Motor neuron (in vitro differentiated cells): ENCODE measurements around the gene CYTH2. TPM values are rescaled to one million over a fixed set of nuclear protein-coding genes. Genes with fewer than 3 reads are reported as not detected.

ENCODE experiments used
- ATAC-seq, 8 experiments: fragments of 200-7000 bp; cut with Tn5 transposase; replicated peaks in 6 of 8; 2 replicates each; pipeline ENCODE4 v1.8.0; 2021; ENCODE audit warnings: mild to moderate bottlenecking in 8 of 8, moderate library complexity in 8 of 8
- H3K27ac ChIP-seq, 2 donors: fragments of 250-450 bp; sonication (Bioruptor Pico); 2 replicates each; pipeline ENCODE4 v1.9.0; 2021; ENCODE audit warnings: antibody characterized with exemption in 2 of 2, mild to moderate bottlenecking in 2 of 2, moderate library complexity in 1 of 2
- H3K4me1 ChIP-seq, 2 donors: fragments of 250-450 bp; sonication (Bioruptor Pico); replicated peaks in 1 of 2; 2 replicates each; pipeline ENCODE4 v1.6.1; 2021; ENCODE audit warnings: antibody characterized with exemption in 2 of 2, mild to moderate bottlenecking in 2 of 2, moderate library complexity in 1 of 2
- H3K4me3 ChIP-seq, 5 donors: fragments of 250-450 bp; sonication (Bioruptor Pico); 2 replicates each; pipeline ENCODE4 v1.9.0; 2021; ENCODE audit warnings: antibody characterized with exemption in 5 of 5, mild to moderate bottlenecking in 5 of 5, moderate library complexity in 4 of 5
- WGBS, 10 experiments: fragments of 450-650 bp; shearing (Covaris generic); methylation state at CpG; one replicate each; pipeline ENCODE4 v1.0.0; 2022; 5-methylcytosine and 5-hydroxymethylcytosine counted together
- in situ Hi-C, 9 experiments: fragments of 400-800 bp; cut with MboI; loops; one replicate each; pipeline ENCODE4 v1.15.0; 2021; ENCODE audit warnings: low sequenced_read_pairs in 9 of 9, low pct_unique_long_range_greater_than_20kb in 2 of 9; ENCODE audit not compliant: unreplicated experiment in 9 of 9
- total RNA-seq, 8 experiments: library from RNA; unstranded; fragments of 300-600 nt; gene quantifications; 2 replicates each; pipeline versions ENCODE4 v1.2.3 to v1.2.4, GENCODE V29; 2022

CYTH2 gene
- total RNA-seq, 8 experiments from 2014 or later = 17.3 to 84.5 (median 39.3) TPM

DNA sequence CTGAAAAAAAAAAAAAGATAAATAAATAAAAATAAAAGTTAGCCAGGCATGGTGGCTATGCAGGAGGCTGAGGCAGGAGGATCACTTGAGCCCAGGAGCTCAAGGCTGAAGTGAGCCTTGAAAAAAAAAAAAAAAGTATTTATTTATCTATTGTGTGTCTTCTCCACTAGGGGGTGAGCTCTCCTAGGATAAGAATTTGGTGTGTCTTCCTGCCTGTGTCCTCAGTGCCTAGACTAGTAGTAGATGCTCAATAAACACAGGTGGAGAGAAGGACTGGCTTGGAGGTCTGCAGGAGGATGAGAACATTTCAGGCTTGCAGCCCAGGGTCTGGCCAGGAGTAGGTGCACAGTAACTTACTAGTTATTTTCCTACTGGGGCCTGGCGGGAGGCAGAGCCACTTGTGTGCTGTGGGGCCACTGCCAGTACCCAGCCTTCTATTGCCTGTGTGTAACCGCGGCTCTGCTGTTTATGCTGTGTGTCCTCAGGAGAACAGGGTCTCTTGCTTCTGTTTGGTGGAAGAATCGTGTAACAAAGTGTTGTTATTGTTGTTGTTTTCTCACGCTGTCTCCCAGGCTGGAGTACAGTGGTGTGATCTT lies 37.1 kb downstream of the CYTH2 start:
- peak in 2 of 8 experiments; percentile 48 to 69 for ATAC-seq
- Histone ChIP-seq H3K4me1 (peaks cover 5 to 6% of the 10 kb centered on the region in 2 donors), H3K27ac (no peak overlapping the region), H3K4me3 (no peak overlapping the region)
- in situ Hi-C loops = loop anchor here in 1 of 9 experiments (10.0 kb wide), 1 partner anchor 79 kb away; no protein-coding TSS in a partner anchor
- WGBS, 10 experiments = 87 to 93% (median 91%) methylated on average over 3 to 5 of the region's 5 CpGs; no CpG with 5 or more reads in 6 of the 10 experiments

GRCh38 chr19:48507911-48508439 lies 38.8 kb downstream of the CYTH2 start:
- ATAC-seq = no peak
- no peak overlapping the region for H3K4me3 ChIP-seq
- in situ Hi-C loops = loop anchor here in 1 of 9 experiments (10.0 kb wide), 1 partner anchor 77 kb away; no protein-coding TSS in a partner anchor
- peaks cover 6 to 14% of the 10 kb centered on the region in 2 donors for H3K4me1 ChIP-seq
- WGBS, 10 experiments = 0 to 97% (median 85%) methylated on average over 1 to 6 of the region's 7 CpGs; no CpG with 5 or more reads in 5 of the 10 experiments
- no peak overlapping the region for H3K27ac ChIP-seq

GRCh38 chr19:48508729-48509411 lies 39.7 kb downstream of the CYTH2 start:
- H3K4me1 ChIP-seq = peaks cover 6 to 14% of the 10 kb centered on the region in 2 donors
- in situ Hi-C loops = loop anchor here in 1 of 9 experiments (10.0 kb wide), 1 partner anchor 76 kb away; no protein-coding TSS in a partner anchor
- ATAC-seq = no peak
- no peak overlapping the region for H3K4me3 ChIP-seq
- 95% methylated on average over 4 of the region's 32 CpGs; no CpG with 5 or more reads in 9 of the 10 experiments for WGBS, 10 experiments
- H3K27ac ChIP-seq = no peak overlapping the region

- no peak for ATAC-seq
- H3K4me3 ChIP-seq = no peak overlapping the region
- 86 to 100% (median 90%) methylated on average over 1 to 4 of the region's 12 CpGs; no CpG with 5 or more reads in 5 of the 10 experiments for WGBS, 10 experiments
- peaks cover 10 to 14% of the 10 kb centered on the region in 2 donors for H3K4me1 ChIP-seq
- in situ Hi-C loops = loop anchor here in 1 of 9 experiments (10.0 kb wide), 1 partner anchor 75 kb away; no protein-coding TSS in a partner anchor
- no peak overlapping the region for H3K27ac ChIP-seq
These were observed 40.5 kb downstream of the CYTH2 start for GRCh38 chr19:48509467-48510194.

DNA sequence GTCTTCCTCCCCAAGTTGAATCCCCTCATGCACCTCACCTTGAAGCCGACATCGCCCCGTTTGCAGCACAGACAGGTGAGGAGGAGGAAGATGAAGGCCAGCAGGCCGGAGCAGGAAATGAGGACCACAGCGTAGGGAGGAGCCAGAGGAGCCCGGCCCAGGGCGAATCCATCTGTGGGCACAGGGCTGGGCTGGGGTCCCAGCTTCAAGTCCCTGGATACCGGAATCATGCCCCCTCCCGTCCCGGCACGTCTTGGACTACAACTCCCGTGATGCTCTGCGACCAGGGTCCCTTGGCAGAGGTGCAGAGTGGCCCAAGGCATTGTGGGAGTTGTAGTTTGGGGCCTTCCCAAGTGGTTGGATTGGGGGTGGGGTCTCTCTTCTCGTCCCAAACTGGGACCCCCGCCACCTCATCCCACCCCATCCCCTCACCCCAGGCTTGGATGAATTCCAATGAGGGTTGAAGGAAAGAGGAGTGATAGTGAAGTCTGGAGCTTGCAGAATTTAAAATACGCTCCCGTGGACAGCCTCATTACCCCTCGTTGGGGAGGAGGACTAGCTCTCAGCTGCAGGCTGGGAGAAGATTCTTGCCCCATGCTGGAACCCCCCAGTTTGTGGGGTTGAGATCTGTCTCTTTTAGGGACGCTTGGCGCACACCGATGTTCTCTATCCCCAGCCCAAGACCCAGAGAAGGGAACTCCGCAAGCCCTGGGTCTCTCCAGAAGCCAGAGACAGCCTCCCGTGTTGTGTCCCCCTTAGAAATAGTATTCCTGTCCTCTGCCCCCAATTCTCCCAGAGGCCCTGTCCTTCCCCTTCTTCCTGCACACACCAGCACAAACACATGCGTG lies 41.5 kb downstream of the CYTH2 start:
- ATAC-seq = peak; percentile 1 to 50 (median 18)
- Histone ChIP-seq H3K4me1 (peaks cover 10 to 14% of the 10 kb centered on the region in 2 donors), H3K27ac (peak overlapping the region in 1 of 2 donors; percentile 98), H3K4me3 (peak overlapping the region; percentile 45 to 70 (median 59))
- in situ Hi-C loops = no loop called here
- WGBS, 10 experiments = 0 to 50% (median 20%) methylated on average over 1 to 12 of the region's 24 CpGs; no CpG with 5 or more reads in 3 of the 10 experiments

- peak in 5 of 8 experiments; percentile 4 to 12 (median 9) for ATAC-seq
- Histone ChIP-seq H3K27ac (peak overlapping the region; percentile 74 to 98), H3K4me1 (peaks cover 10 to 14% of the 10 kb centered on the region in 2 donors), H3K4me3 (peak overlapping the region; percentile 45 to 70 (median 59))
- in situ Hi-C loops = no loop called here
- WGBS, 10 experiments = no CpG with 5 or more reads among the region's 32 CpGs
These were observed 42.2 kb downstream of the CYTH2 start for GRCh38 chr19:48511321-48511731.

GRCh38 chr19:48511800-48512503 lies 42.8 kb downstream of the CYTH2 start, which contains the start of gene LMTK3:
Gene LMTK3 (minus strand): TSS chr19:48511835. CDS start chr19:48511576, 259 bp downstream.
- 8 to 64% (median 24%) methylated on average over 2 to 8 of the region's 32 CpGs; no CpG with 5 or more reads in 6 of the 10 experiments for WGBS, 10 experiments
- H3K4me1 ChIP-seq = peaks cover 10 to 14% of the 10 kb centered on the region in 2 donors
- peak within 1 kb of the TSS; percentile 45 to 70 (median 59) for H3K4me3 ChIP-seq
- in situ Hi-C loops = no loop called here
- ATAC-seq = peak in 6 of 8 experiments; percentile 24 to 81 (median 78)
- peak within 1 kb of the TSS; percentile 87 to 98 for H3K27ac ChIP-seq

DNA sequence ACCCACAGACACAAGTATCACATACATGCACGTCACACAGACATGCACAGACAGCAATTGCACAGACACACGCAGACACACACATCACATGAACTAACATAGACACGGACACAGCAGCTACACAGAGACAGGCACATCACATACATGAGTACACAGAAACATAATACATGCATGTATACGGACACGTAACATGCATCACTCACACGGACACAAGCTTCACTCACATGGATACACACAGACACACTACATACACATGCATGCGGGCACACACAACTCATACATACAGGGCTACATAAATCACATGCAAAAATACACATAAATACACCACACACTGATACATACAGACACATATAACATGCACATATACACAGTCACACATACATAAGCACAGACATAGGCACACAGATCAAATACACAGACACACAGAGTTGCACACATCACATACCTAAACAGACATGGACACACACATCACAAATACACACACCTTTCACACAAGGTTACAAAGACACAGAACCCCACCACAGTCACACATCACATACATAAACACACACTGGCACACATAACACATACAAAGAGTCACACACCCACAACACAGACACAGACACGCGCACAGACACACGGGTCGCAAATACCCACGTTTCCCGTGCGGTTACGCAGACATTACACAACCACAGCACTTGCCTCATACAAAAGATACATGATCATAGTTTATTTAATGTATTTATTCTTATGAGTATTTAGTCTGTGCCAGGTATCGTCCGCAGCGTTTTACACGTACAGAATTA lies 43.5 kb downstream of the CYTH2 start:
- H3K4me1 ChIP-seq = peaks cover 10 to 14% of the 10 kb centered on the region in 2 donors
- WGBS, 10 experiments = 29 to 75% (median 45%) methylated on average over 3 to 11 of the region's 19 CpGs; no CpG with 5 or more reads in 2 of the 10 experiments
- no peak for ATAC-seq
- in situ Hi-C loops = no loop called here
- peak overlapping the region; percentile 45 to 70 (median 59) for H3K4me3 ChIP-seq
- H3K27ac ChIP-seq = peak overlapping the region; percentile 87 to 98

DNA sequence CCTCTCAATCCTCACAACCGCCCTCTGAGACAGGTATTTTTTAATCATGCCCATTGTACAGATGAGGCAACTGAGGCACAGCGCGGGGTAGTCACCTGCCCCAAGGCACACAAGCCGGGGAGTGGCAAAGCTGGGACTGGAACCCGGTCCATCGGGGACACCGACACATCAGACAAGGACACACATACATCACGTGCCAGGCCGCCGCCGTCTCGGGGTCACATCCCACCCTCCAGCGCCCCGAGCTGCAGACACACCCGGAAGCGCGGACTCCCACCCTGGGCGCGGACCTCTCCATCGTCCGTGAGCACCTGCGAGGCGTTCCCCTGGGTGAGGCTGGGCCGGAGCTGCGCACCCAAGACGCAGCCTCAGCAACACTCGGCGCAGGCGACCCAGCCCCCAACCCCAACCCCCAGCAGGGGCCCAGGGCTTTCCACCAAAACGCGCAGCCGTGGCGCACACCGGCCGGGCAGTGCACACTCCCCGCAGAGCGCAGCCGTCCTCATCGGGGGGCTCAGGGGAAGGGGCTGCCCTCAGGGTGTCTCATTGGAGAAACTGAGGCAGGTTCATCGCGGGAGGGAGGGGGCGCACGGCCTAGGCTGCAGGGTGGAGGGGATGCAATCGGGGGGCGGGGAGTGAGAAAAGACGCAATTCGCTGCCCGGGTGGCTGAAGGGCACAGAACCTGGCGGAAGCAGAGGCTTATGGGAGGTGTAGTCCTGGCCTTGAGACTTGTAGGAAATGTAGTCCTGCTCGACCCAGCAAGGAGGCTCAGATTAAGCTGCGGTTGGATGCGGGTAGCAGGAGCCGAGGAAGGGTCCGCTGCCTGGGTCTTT lies 44.3 kb downstream of the CYTH2 start:
- Histone ChIP-seq H3K4me3 (peak overlapping the region; percentile 43 to 70 (median 50)), H3K4me1 (peaks cover 10 to 14% of the 10 kb centered on the region in 2 donors), H3K27ac (peak overlapping the region; percentile 87 to 98)
- ATAC-seq = peak; percentile 51 to 92 (median 64)
- WGBS, 10 experiments = 0 to 60% (median 8%) methylated on average over 1 to 15 of the region's 54 CpGs; no CpG with 5 or more reads in 4 of the 10 experiments
- in situ Hi-C loops = no loop called here

DNA sequence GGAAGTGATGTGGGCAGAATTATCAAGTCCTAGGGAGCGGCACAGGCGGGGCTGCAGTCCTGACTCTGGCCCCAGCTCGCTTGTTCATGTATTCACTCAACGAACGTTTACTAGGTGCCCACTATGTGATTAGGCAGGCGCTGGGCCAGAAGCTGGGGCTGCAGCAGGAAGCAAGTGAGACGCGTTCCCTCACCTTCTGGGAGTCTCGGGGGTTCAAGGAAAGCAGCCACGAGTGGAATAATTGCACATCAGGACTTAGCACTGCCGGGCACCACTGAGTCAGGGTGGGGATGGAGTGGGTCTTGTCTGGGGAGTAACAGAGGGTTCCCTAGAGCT lies 44.9 kb downstream of the CYTH2 start:
- H3K27ac ChIP-seq = no peak overlapping the region
- 30 to 80% (median 48%) methylated on average over 2 to 6 of the region's 11 CpGs; no CpG with 5 or more reads in 5 of the 10 experiments for WGBS, 10 experiments
- in situ Hi-C loops = no loop called here
- ATAC-seq = no peak
- peak overlapping the region in 4 of 5 donors; percentile 45 to 70 (median 54) for H3K4me3 ChIP-seq
- peaks cover 10 to 14% of the 10 kb centered on the region in 2 donors for H3K4me1 ChIP-seq
